GM03348 (cell line): ENCODE data around the gene PDE8A.

Experiments used
- DNase-seq: peaks from one replicate; pipeline ENCODE4 v3.0.0; 2012; ENCODE audit warnings: low spot score

Gene PDE8A

GRCh38 chr15:85035980-85036379 is 54.3 kb downstream of the PDE8A start:
- no peak for DNase-seq

DNA sequence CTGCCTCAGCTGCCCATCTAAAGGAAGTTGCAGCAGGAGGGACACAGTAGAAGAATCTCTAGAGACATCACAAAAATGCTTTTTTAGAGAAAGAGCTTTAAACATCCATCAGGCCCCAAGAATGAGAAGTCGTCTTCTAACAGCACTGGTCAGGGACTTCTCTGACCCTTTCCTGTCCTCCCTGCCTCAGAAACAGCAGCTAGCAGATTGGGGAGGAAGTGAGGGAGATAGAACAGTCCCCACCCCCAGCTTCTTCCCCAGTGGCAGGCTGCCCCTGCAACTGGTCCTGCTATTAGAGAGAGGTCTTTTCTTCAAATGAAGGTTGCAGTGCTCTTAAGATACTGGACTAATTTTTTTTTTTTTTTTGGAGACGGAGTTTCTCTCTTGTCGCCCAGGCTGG is 55.1 kb downstream of the PDE8A start:
- DNase-seq = no peak

DNA sequence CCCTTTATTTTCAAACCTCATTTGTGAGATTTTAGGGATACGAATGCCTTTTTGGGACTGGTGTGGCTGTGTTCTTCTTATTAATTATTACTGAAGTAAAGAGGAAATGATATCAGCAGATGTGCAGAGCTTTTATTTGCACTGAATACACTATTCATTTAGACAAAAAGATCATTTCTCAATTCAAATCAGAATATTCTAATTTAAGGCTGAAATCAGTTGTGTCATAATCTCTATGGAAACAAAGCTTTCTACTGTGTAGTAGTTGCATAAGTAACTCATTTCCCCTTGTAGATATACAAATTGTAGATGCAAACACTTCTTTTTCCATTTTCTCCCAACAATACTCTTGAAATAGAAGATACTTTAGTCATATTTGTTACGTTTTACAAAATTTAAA is 56.0 kb downstream of the PDE8A start:
- DNase-seq = no peak

DNA sequence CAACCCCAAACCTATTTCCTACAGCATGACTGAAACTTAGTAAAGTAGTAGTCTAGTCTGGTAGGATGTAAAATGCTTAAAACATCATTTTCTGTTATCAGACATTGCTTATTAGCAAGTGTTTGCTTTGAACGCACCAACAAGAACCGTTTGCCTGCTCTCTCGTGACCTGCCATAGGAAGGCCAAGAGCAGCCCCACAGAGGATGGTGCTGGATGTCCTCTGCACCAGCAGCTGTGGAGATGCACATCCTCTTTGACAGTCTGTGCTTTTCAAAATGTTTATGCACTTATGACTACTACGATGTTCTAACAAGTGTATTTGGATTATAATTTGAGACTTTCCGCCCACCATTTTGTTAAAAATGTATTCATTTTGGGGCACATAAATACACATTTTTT is 59.6 kb downstream of the PDE8A start:
- no peak for DNase-seq

DNA sequence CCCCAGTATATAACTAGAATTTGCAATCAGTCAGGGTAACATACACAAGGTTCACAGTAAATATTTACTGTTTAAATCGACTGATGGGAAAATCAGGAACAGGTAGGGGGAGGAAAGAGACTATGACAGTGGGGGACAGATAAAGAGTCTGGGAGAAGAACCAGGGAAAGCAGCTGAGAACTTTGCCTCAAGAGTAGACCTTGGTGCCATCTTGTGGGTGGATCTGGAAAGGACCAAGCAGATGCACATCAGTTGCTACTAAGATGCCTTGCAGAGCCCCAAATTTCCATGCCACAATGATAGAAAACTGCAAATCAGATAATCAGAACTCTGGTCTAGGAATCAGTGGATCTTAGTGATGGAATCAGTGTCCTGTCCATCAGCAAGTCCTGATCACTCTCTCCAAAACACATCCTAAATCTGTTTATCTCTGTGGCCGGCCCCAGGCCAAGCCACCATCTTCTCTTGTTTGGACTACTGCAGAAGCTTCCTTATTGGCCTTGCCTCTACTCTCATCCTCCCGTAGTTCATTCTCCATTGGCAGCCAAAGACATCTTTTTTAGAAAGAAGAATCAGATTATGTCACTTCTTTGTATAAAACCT is 62.7 kb downstream of the PDE8A start:
- peak; percentile 75 for DNase-seq

DNA sequence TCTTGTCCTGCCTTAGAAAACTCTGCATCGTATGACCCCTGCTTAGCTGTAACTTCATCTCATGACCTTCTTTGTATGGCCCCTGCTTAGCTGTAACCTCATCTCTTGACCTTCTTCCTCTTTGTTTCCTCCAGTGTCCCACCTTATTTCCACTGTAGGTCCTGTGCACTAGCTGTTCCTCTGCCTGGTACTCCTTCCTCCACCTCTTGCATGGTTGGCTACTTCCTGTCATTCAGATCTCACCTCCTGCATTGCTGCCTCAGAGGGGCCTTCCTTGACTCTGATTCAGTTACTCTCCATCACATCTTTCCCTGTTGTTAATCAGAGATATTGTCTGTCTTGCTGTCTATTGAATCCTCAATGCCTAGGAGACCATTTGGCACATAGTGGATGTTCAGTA is 63.2 kb downstream of the PDE8A start:
- DNase-seq = no peak

DNA sequence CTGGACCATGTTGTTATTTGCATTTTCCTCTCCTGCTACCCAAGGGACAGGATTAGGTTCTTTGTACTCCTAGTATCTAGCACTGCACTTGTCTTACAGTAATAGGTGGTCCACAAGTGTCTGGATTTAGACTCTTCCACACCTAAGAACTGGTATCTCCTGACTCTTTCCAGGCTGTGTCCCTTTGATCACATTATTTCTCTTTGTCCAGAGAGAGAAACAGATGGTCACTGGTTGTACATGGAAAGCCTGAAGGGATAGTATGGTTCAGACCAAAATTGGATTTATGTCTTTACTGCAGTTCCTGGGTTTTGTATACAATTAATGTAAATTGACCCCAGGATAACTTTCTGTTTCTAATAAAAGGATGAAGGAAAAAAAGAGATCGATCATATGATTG is 64.0 kb downstream of the PDE8A start:
- no peak for DNase-seq

DNA sequence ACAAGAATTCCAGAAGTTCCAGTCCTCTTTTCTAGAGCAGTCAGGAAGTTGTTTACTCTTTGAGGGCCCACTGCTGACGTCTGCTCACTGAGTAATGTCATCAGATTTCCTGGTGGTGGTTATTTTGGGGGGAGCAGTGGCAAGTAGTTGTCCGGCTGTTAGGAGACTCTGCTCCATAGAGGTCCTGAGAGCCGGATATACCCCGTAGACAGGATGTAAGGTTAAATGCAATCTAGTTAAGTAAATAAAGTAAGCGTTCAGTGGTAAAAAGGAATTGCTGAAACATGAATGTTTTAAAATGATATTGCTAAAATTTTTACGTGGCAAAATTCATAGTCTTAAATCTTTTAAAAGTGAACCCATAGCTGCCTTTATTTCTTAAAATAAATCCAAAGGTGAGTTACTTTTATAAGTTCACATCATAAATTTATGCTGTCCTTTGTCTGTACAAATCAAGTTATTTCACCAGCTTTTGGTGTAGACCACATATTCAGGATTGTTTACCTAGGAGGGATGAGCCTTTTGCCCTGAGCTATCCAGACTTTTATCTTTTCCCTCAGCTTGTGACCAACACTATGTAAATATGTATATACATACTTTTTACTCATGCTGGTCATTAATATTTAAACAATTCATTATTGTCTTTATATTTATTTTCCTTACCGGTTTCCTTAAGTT is 65.8 kb downstream of the PDE8A start:
- peak; percentile 51 for DNase-seq

- no peak for DNase-seq
Observed at GRCh38 chr15:85048430-85048829, 66.8 kb downstream of the PDE8A start.

DNA sequence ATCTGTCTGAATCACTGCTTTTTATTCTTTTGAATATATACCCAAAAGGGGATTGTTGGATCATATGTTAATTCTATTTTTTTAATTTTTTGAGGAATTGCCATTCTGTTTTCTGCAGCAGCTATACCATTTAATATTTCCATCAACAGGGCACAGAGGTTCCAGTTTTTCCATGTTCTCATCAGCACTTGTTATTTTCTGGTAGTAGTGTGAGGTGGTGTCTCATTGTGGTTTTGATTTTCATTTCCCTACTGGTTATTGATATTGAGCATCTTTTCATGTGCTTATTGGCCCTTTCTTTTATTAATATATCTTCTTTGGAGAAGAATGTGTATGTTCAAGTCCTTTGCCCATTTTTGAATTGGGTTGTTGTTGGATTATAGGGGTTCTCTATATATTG is 68.1 kb downstream of the PDE8A start:
- DNase-seq = no peak

DNA sequence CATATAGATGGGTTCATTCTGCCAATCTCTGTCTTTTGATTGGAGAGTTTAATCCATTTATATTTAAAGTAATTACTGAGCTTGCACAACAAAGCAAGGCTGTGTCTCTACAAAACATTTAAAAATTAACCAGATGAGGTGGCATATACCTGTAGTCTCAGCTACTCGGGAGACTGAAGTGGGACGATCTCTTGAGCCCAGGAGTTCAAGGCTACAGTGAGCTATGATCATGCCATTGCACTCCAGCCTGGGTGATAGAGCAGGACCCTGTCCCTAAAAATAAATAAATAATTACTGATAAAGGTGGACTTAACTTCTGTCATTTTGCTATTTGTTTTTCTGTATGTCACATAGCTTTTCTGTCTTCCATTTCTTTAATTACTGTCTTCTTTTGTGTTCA is 78.1 kb downstream of the PDE8A start:
- no peak for DNase-seq

- no peak for DNase-seq
Observed at GRCh38 chr15:85062560-85062959, 80.9 kb downstream of the PDE8A start.

DNA sequence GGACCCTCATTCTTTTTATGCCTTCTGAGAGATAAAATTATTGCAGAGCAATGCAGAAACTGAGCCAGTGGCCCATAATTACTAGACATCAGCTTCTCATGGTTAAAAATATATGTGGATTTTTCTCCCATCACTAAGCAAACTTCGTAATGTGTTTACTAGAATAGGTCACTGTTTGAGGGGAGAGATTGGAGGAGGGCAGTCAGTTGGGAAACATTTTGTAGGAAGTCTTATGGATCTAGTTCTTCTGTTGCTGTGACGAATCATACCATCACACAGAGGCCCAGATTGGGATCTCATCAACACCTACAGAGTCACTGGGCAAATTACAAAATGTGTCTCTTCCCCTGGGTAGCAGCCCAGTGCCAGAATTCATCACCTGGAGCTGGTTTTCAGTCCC is 81.4 kb downstream of the PDE8A start:
- DNase-seq = no peak

DNA sequence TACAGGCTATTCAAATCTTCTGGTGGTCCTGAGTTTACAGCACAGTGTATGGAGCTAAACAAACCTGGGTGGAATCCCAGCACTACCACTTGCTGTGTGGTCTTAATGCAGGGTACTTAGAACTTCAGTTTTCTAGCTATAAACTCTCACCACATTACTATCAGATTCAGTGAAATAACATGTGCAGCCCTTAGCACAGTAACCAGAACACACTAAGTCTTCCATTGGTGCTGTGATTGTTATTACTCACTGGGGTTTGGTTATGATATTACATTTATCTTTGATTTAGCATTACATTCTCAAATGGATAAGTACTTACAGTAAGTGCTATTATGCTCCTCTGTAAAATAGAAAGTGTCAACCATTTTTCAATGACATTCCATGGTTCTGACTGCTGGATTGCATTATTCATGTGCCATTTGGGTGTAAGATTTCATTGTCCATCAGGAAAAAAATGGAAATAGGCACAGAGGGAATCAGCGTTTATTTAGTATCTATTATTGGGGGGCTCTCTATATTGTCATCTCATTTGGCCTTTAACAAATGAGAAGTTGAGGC is 81.9 kb downstream of the PDE8A start:
- no peak for DNase-seq

DNA sequence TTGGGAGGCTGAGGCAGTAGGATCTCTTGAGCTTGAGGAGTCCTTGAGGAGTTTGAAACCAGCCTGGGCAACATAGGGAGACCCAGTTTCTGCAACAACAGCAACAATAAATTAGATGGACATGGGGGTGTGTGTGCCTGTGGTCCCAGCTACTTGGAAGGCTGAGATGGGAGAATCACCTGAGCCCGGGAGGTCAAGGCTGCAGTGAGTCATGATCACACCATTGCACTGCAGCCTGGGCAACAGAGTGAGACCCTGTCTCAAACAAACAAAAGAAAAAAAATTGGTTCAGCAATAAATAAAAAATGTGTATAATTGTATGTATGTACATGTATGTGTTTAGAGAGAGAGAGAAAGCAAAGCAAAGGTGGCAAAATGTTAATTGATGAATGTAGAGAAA is 83.1 kb downstream of the PDE8A start:
- DNase-seq = no peak

DNA sequence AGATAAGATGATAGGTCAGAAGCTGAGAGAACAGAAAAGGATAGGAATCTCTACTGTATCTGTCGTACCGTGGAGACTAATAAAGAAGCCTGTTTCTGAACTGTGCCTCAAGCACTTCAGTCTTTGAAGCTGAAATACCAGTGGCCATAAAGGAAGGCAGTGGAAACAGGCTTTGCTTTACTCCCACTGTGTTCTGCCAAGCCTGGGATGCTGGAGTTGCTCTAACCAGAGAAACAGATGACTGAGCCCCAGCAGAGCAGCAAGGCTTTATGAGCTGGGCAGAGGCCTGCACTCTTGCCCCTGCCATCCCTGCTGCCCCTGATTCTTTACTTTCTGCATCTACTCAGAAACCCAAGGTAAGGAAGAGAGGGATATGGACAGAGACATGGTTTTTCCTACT is 89.4 kb downstream of the PDE8A start:
- DNase-seq = no peak

DNA sequence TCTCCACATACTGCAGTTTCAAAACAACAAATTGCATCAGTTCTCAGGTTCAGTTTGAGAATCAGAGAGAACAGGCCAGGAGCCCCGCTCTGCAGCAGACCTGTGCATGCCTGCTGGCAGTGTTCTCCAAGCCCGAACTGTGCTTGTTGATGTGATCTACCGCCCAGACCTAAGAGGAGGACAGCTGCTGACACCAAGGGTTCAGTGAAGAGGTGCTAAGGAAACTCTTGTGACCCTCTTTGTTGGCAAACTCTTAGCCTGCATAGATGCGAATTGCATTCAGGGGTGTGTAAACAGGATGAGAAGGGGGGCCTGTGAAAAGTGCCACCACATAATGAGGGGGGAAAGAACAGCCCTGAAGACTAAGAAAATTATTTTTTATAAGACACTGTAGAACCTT is 89.8 kb downstream of the PDE8A start:
- no peak for DNase-seq

DNA sequence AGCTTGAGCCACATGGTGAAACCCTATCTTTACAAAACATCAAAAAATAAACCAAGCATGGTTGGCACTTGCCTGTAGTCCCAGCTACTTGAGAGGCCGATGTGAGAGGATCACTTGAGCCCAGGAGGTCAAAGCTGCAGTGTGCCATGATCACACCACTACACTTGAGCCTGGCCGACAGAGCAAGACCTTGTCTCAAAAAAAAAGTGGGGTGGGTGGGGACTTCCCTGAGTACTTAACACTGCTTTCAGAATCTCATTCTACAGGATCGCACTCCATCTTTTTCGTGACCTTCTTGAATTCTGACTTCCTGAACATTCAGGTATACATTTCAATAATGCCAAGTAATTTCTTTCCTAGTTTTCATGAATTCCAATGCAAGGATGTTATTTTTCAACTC is 91.3 kb downstream of the PDE8A start:
- no peak for DNase-seq

DNA sequence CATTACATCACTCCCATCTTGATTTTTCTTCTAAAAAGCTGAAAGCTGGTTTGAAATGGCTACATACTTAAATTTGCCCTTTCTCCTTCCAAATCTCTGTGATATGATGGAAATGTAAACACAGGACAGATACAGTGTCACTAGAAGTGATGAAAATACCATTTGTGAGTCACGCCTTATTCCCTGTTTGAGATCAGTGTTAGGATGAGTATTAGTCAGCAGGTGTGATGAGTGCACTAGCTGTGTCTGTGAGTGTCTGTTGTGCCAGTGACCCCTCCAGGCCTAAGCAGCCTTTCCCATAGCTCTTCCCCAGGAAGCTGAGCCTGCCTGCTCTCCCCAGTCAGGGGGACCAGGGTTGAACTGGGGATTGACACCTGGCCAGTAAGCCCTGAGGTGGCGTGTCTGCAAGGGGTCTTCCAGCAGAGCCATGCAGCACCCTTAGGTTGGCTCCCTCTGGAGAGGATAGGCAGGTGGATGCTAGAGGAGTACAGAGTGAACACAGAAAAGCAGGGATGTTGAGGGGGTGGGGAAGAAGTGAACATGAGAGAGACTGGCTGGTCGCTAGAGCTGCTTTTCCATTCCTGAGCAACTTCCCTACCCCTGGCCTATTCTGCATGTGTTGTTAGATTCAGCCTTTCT is 92.0 kb downstream of the PDE8A start:
- DNase-seq = no peak

GRCh38 chr15:85086855-85087254 is 105.2 kb downstream of the PDE8A start:
- no peak for DNase-seq

- DNase-seq = no peak
Observed at GRCh38 chr15:85088300-85088699, 106.6 kb downstream of the PDE8A start.

DNA sequence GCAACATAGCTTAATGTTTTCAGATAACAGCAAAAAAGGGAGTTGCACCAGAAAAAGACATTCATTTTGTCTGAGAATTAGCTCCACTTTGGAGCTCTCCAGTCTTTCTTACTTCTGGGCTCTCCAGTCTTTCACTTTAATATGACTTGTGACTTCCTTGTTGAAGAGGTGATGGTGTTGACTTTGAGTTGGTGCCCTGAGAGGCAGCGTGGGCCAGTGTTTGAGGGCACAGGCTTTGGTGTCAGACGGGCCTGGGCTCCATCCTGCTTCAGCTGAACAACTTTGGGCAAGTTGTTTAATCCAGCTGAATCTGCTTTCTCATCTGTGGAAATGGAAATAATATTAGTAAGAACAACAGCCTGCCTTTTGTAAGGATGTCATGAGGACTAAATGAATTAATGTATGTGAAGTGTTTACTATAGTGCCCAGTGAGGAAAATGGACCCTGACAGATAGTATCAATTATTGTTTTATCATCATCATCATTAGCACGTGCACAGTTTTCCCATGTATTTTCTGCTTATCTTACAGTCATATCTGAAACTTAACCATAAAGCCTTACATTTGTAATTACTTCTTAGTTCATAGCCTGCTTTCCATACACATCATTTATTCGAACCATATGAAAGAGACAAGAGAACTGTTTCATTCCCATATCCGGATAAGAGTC is 108.4 kb downstream of the PDE8A start:
- no peak for DNase-seq

DNA sequence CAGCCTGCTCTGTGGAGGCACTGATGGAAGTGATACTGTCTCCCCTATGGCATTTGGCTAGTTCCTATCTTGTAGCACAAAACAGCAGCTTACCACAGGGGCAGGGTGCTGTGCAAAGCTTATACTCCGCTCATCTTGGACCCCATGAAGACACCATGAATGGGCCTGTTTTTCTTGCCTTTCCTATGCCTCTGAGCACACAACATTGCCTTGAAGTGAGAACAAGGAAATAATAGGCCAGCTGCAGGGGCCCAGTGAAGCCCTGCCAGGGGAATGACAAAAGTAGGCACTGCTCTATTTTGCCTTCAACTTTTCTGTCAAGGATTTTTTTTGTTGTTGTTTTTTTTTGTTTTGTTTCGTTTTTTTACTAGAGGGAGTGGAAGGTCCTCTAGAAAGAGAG is 110.3 kb downstream of the PDE8A start:
- no peak for DNase-seq
